Measurements from ENCODE around the gene NTSR2.

Gene NTSR2

GRCh38 chr2:11629215-11629614 lies 40.8 kb downstream of the NTSR2 start:
- H3K36me3 ChIP-seq (ENCODE audit: insufficient read depth, low read length) = peaks cover 16% of the 10 kb centered on the region
- H3K4me2 ChIP-seq (ENCODE audit: low read length) = no peak overlapping the region
- H4K20me1 ChIP-seq (ENCODE audit: insufficient read depth, low read length) = no peaks in the 10 kb centered on the region
- no peaks in the 10 kb centered on the region for H3K79me2 ChIP-seq (ENCODE audit: insufficient read depth, low read length)
- H3K9me2 ChIP-seq (ENCODE audit: low read depth, low read length) = no peaks in the 10 kb centered on the region
- no peak overlapping the region for H3K9ac ChIP-seq (ENCODE audit: low read length)
- no peaks in the 10 kb centered on the region; the same call in 1 of the 2 replicates for H3K27me3 ChIP-seq (ENCODE audit: insufficient read depth, low read length)
- no peaks in the 10 kb centered on the region for H3F3A ChIP-seq (ENCODE audit: insufficient read depth, low read length)
- H3K9me3 ChIP-seq (ENCODE audit: low read length) = peaks cover 6% of the 10 kb centered on the region; the same call in 1 of the 2 replicates
- TF ChIP-seq, protein P1, sequence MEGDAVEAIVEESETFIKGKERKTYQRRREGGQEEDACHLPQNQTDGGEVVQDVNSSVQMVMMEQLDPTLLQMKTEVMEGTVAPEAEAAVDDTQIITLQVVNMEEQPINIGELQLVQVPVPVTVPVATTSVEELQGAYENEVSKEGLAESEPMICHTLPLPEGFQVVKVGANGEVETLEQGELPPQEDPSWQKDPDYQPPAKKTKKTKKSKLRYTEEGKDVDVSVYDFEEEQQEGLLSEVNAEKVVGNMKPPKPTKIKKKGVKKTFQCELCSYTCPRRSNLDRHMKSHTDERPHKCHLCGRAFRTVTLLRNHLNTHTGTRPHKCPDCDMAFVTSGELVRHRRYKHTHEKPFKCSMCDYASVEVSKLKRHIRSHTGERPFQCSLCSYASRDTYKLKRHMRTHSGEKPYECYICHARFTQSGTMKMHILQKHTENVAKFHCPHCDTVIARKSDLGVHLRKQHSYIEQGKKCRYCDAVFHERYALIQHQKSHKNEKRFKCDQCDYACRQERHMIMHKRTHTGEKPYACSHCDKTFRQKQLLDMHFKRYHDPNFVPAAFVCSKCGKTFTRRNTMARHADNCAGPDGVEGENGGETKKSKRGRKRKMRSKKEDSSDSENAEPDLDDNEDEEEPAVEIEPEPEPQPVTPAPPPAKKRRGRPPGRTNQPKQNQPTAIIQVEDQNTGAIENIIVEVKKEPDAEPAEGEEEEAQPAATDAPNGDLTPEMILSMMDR (IDR thresholded peaks at IDR 0.05; ENCODE audit: low read length) = no peak
- no peak for TF ChIP-seq EZH2 (IDR thresholded peaks at IDR 0.05; ENCODE audit: borderline replicate concordance, low read length)
- no peak overlapping the region for H3K4me3 ChIP-seq (ENCODE audit: low read depth, low read length, poor library complexity, severe bottlenecking)
- no peak overlapping the region for H2AFZ ChIP-seq (ENCODE audit: low read length)
- H3K27ac ChIP-seq (ENCODE audit: low read depth, low read length, poor library complexity, severe bottlenecking) = no peak overlapping the region
- H3K4me1 ChIP-seq (ENCODE audit: insufficient read depth, low read length, severe bottlenecking) = no peaks in the 10 kb centered on the region

DNA sequence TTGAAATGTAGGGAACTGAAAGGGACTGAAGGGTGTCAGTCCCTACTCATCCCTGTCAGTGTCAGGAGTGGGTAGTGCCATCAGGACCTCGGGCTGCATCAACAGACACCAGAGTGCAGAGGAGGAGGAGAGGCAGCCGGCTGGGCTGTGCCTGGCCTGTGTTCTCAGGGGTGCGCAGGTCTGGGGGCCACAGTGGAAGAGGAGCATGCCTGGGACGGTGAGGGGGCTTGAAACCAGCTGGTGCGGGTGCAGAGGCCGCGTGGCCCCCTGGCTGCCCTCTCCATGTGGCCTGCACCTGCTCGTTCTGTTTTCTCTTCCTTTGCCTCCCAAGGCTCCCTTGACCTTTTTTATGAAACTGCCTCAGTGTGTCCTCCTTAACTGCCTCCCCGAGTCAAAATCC lies 41.3 kb downstream of the NTSR2 start:
- no peak overlapping the region for H3K4me3 ChIP-seq (ENCODE audit: low read depth, low read length, poor library complexity, severe bottlenecking)
- H3F3A ChIP-seq (ENCODE audit: insufficient read depth, low read length) = no peaks in the 10 kb centered on the region
- peaks cover 16% of the 10 kb centered on the region for H3K36me3 ChIP-seq (ENCODE audit: insufficient read depth, low read length)
- no peak for TF ChIP-seq EZH2 (IDR thresholded peaks at IDR 0.05; ENCODE audit: borderline replicate concordance, low read length)
- TF ChIP-seq, protein P1 (IDR thresholded peaks at IDR 0.05; ENCODE audit: low read length) = no peak
- peaks cover 6% of the 10 kb centered on the region; the same call in 1 of the 2 replicates for H3K9me3 ChIP-seq (ENCODE audit: low read length)
- no peak overlapping the region for H3K27ac ChIP-seq (ENCODE audit: low read depth, low read length, poor library complexity, severe bottlenecking)
- H2AFZ ChIP-seq (ENCODE audit: low read length) = no peak overlapping the region
- H3K9ac ChIP-seq (ENCODE audit: low read length) = no peak overlapping the region
- H4K20me1 ChIP-seq (ENCODE audit: insufficient read depth, low read length) = no peaks in the 10 kb centered on the region
- no peaks in the 10 kb centered on the region for H3K79me2 ChIP-seq (ENCODE audit: insufficient read depth, low read length)
- no peak overlapping the region for H3K4me2 ChIP-seq (ENCODE audit: low read length)
- H3K9me2 ChIP-seq (ENCODE audit: low read depth, low read length) = no peaks in the 10 kb centered on the region
- no peaks in the 10 kb centered on the region; the same call in 1 of the 2 replicates for H3K27me3 ChIP-seq (ENCODE audit: insufficient read depth, low read length)
- no peaks in the 10 kb centered on the region for H3K4me1 ChIP-seq (ENCODE audit: insufficient read depth, low read length, severe bottlenecking)

DNA sequence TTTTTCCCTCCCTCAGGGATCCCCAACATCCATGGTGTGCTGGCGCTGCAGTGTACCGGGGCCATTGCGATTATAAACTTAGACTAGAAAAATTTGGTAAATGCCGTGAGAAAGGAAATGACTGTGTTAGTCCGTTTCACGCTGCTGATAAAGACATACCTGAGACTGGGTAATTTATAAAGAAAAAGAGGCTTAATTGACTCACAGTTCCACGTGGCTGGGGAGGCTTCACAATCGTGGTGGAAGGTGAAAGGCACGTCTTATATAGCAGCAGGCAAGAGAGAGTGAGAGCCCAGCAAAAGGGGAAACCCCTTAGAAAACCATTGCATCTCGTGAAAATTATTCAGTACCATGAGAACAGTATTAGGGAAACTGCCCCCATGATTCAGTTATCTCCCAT lies 44.3 kb downstream of the NTSR2 start:
- Histone ChIP-seq H3K4me3 (ENCODE audit: low read depth, low read length, poor library complexity, severe bottlenecking) (no peak overlapping the region), H3K9me3 (ENCODE audit: low read length) (peaks cover 6% of the 10 kb centered on the region; the same call in 1 of the 2 replicates), H3K36me3 (ENCODE audit: insufficient read depth, low read length) (peaks cover 16% of the 10 kb centered on the region), H3F3A (ENCODE audit: insufficient read depth, low read length) (no peaks in the 10 kb centered on the region), H3K27me3 (ENCODE audit: insufficient read depth, low read length) (no peaks in the 10 kb centered on the region; the same call in 1 of the 2 replicates), H3K4me2 (ENCODE audit: low read length) (no peak overlapping the region), H3K79me2 (ENCODE audit: insufficient read depth, low read length) (no peaks in the 10 kb centered on the region), H3K9me2 (ENCODE audit: low read depth, low read length) (no peaks in the 10 kb centered on the region), H4K20me1 (ENCODE audit: insufficient read depth, low read length) (no peaks in the 10 kb centered on the region), H2AFZ (ENCODE audit: low read length) (no peak overlapping the region), H3K9ac (ENCODE audit: low read length) (no peak overlapping the region), H3K4me1 (ENCODE audit: insufficient read depth, low read length, severe bottlenecking) (no peaks in the 10 kb centered on the region), H3K27ac (ENCODE audit: low read depth, low read length, poor library complexity, severe bottlenecking) (no peak overlapping the region)
- TF ChIP-seq, protein P1 (IDR thresholded peaks at IDR 0.05; ENCODE audit: low read length) = no peak
- TF ChIP-seq EZH2 (IDR thresholded peaks at IDR 0.05; ENCODE audit: borderline replicate concordance, low read length) = no peak

All from OCI-LY1 (cell line).